GM10248 (cell line): Measurements from ENCODE around the gene APBB1IP.
"Not testable (repeated sequence)": the region's sequence is repeated elsewhere in the genome, so short reads cannot be mapped to it uniquely, and the experiment has no call there.

Source experiments
- CTCF ChIA-PET: fragments of 300-600 bp; sonication (Branson Sonifier 250); formaldehyde crosslinking; extraction: SDS; loops from one replicate; lab custom pipeline; 2021; ENCODE audit warnings: antibody characterized with exemption; lab: Yijun Ruan, JAX
- POLR2A ChIA-PET: fragments of 350-650 bp; sonication (Branson Sonifier 250); formaldehyde crosslinking; extraction: SDS; loops from one replicate; lab custom pipeline; 2020; ENCODE audit warnings: antibody characterized with exemption; lab: Yijun Ruan, JAX
- DNase-seq: peaks from one replicate; pipeline ENCODE4 v3.0.0; 2012; ENCODE audit errors: extremely low spot score
- TF ChIP-seq, protein P1 (sequence below): IDR thresholded peaks from 2 replicates; pipeline ENCODE4 v1.5.1; 2012; ENCODE audit warnings: mild to moderate bottlenecking, low read depth; ENCODE audit errors: extremely low read depth, missing control alignments, control extremely low read depth

Gene APBB1IP

DNA sequence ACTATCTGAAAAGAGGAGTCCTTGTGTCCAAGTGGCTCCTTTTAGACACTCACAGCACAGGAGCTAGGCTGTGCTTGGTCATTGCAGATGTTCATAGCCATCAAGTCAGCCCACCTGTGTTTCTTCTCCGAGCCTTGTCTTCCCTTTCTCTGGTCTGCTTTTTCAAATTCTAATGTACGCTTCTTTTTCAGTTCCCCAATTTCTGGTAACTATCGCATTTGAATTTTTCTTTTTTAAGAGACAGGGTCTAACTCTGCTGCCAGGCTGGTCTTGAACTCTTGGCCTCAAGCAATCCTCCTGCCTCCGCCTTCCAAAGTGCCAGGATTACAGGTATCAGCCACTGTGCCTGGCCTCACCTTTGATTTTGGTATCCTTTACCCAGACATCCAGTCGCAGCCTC is 18.9 kb downstream of the APBB1IP start:
- ChIA-PET POLR2A (interaction anchor here (0.5 to 1.0 kb wide), 2 partner anchors 10 to 30 kb away, joined by 3 read pairs; no protein-coding TSS in a partner anchor), CTCF (interaction anchor here (1.2 to 2.0 kb wide), 4 partner anchors 10 to 18 kb away, joined by 5 to 8 read pairs (median 6); no protein-coding TSS in a partner anchor)
- DNase-seq = peak; percentile 64
- TF ChIP-seq, protein P1, sequence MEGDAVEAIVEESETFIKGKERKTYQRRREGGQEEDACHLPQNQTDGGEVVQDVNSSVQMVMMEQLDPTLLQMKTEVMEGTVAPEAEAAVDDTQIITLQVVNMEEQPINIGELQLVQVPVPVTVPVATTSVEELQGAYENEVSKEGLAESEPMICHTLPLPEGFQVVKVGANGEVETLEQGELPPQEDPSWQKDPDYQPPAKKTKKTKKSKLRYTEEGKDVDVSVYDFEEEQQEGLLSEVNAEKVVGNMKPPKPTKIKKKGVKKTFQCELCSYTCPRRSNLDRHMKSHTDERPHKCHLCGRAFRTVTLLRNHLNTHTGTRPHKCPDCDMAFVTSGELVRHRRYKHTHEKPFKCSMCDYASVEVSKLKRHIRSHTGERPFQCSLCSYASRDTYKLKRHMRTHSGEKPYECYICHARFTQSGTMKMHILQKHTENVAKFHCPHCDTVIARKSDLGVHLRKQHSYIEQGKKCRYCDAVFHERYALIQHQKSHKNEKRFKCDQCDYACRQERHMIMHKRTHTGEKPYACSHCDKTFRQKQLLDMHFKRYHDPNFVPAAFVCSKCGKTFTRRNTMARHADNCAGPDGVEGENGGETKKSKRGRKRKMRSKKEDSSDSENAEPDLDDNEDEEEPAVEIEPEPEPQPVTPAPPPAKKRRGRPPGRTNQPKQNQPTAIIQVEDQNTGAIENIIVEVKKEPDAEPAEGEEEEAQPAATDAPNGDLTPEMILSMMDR = no peak

DNA sequence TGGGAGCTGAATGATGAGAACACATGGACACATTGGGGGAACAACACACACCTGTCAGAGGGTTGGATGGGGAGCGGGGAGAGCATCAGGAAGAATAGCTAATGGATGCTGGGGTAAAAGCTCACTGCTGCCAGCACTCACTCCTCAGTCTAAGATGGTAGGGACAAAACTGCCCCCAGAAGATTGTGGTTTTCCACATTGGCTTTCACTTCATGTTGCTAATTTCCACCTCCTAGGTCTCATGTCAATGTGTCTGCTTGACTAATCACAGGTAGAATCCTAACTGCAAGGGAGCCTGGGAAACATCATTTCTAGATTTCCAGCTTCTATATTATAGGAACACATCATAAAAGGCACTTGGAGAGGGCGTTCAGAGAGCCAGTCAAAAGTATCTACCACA is 22.6 kb downstream of the APBB1IP start:
- ChIA-PET CTCF (interaction anchor here (1.3 to 1.6 kb wide), 2 partner anchors 10 to 12 kb away, joined by 3 to 5 read pairs; no protein-coding TSS in a partner anchor), POLR2A (no interaction called here)
- no peak for DNase-seq
- TF ChIP-seq, protein P1 = no peak

DNA sequence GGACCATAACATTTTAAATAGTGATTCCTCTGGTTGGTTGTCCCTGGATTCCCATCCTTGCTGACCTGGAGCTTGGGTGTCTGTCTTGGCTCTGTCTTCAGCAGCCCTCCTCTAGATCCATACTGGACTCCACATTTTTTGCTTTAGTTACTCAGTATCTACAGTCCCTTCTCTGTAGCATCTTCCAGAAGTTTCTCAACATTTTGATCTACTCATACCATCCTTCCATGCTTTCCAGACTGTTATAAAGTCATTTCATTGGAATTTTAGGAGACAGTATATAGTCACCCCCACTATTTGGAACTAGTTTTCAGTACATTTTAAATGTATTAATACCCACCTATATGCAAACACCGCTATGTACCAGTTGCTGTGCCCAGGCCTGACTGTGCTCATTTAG is 25.8 kb downstream of the APBB1IP start:
- ChIA-PET POLR2A (no interaction called here), CTCF (interaction anchor here (1.3 kb wide), 1 partner anchor 23 kb away, joined by 3 read pairs; no protein-coding TSS in a partner anchor)
- no peak for DNase-seq
- TF ChIP-seq, protein P1 = no peak

DNA sequence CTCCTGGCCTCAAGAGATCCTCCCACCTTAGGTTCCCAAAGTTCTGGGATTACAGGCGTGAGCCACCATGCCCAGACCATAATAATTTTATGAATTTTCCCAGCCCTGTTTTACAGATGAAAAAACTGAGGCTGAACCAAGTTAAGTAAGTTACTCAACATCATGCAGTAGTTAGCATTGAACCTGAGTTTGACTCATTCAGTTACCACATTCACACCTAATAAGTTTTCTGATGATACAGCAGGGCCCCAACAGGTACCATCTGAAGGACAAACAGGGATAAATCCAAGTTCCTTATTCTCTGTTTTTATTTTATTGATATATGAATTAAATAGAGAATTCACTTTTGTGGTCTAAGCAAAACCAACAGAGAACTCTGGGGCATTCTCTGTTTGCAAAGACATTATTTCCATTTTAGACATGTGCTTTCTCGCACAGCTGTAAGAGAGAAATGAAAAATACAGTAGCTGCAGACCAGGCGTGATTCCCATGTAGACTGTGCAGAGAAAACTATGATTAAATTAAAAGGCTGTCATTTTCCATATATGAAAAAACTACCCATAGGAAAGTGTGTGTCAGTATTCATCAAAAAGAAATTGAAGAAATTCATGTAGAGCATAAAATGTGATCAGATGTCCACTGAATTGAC is 26.6 kb downstream of the APBB1IP start:
- ChIA-PET POLR2A (no interaction called here), CTCF (interaction anchor here (1.2 kb wide), 1 partner anchor 23 kb away, joined by 3 read pairs; no protein-coding TSS in a partner anchor)
- TF ChIP-seq, protein P1 = no peak

DNA sequence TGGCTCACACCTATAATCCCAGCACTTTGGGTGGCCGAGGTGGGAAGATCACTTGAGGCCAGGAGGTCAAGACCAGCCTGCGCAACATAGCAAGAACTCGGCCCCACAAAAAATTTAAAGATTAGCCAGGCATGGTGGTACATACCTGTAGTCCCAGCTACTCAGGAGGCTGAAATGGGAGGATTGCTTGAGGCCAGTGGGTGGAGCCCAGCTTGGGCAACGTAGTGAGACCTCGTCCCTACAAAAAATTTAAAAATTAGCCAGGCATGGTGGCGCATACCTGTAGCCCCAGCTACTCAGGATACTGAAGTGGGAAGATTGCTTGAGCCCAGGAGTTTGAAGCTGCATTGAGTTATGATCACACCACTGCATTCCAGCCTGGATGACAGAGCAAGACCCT is 28.4 kb downstream of the APBB1IP start:
- ChIA-PET POLR2A (interaction anchor here (2.1 kb wide), 1 partner anchor 12 kb away, joined by 4 read pairs; no protein-coding TSS in a partner anchor), CTCF (interaction anchor here (0.8 to 2.4 kb wide), 5 partner anchors 10 to 14 kb away, joined by 3 to 12 read pairs (median 6); no protein-coding TSS in a partner anchor)
- DNase-seq = not testable (repeated sequence)

More for the DNA sequence above, 26.6 kb downstream of the APBB1IP start:
- no peak for DNase-seq

DNA sequence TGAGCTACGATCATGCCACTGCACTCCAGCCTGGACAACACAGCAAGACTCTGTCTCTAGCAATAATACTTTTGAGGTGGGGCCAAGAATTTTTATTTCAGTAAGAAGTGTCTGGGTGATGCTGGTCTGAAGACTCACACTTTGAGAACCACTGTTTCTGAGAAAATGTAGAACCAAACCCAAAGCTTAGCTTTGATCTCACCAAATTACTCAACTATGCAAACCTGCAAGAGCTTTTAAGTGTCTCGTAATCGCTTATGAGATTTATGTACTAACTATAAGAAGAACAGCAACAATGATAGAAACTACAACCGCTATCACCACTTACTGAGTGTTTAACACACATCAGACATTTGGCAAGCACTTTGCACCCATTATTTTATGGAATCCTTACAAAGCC is 29.5 kb downstream of the APBB1IP start:
- TF ChIP-seq, protein P1 = no peak
- no peak for DNase-seq
- ChIA-PET POLR2A (interaction anchor here (2.1 kb wide), 1 partner anchor 11 kb away, joined by 4 read pairs; no protein-coding TSS in a partner anchor), CTCF (interaction anchor here (0.9 to 2.4 kb wide), 9 partner anchors 8 to 106 kb away, joined by 3 to 12 read pairs (median 5); partner anchors contain the start of gene APBB1IP)
